Measurements from ENCODE around the gene IFNK.

IFNK gene

DNA sequence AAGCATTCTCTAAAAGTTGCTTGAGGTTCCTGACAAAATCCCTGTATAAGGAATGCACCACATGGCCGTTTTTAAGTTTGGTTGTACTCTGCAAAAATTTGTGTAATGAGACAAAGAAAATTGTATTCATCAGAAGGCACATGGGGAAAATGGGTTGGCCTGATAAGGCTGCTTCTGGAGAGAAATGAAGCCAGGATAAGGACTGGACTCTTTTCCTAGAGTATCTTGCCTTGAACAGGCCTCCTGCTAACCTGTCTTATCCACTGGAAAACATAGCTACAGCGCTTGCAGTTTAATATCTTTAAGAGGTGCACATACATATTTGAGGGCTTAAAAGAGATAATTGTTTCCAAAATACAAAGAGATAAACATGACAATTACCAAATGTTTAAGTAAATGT, 41.4 kb upstream of the IFNK start:
- Histone ChIP-seq H3K27me3 (no peaks in the 10 kb centered on the region), H3K9me3 (no peaks in the 10 kb centered on the region), H3K27ac (no peak overlapping the region), H3K4me1 (ENCODE audit: control insufficient read depth in 1 of 2, insufficient read depth in 1 of 2, low read depth in 1 of 2, low read length in 1 of 2) (no peaks in the 10 kb centered on the region), H3K4me3 (ENCODE audit: low read depth in 1 of 2, low read length in 1 of 2) (no peak overlapping the region), H3K36me3 (no peaks in the 10 kb centered on the region)
- TF ChIP-seq, protein P1, sequence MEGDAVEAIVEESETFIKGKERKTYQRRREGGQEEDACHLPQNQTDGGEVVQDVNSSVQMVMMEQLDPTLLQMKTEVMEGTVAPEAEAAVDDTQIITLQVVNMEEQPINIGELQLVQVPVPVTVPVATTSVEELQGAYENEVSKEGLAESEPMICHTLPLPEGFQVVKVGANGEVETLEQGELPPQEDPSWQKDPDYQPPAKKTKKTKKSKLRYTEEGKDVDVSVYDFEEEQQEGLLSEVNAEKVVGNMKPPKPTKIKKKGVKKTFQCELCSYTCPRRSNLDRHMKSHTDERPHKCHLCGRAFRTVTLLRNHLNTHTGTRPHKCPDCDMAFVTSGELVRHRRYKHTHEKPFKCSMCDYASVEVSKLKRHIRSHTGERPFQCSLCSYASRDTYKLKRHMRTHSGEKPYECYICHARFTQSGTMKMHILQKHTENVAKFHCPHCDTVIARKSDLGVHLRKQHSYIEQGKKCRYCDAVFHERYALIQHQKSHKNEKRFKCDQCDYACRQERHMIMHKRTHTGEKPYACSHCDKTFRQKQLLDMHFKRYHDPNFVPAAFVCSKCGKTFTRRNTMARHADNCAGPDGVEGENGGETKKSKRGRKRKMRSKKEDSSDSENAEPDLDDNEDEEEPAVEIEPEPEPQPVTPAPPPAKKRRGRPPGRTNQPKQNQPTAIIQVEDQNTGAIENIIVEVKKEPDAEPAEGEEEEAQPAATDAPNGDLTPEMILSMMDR (IDR thresholded peaks at IDR 0.05) = no peak

DNA sequence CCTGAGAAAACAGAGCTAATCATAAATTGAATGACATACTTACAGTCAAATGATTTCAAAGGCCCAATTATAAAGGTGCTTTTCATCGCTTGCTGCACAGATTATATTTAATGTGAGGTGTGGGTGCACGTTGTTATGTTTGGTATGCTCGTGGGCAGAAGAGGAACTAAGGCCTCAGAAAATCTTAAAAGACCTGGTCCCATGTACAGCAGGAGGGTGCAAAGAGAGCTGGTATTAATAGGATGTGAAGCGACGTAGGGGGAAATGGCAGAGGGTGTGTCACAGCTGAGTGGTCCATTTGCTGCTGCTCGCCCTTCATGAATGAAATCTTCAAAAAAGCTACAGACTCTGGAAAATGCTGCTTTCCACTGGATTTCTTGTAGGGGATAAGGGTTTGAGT, 40.5 kb upstream of the IFNK start:
- H3K27ac ChIP-seq = no peak overlapping the region
- no peaks in the 10 kb centered on the region for H3K9me3 ChIP-seq
- TF ChIP-seq, protein P1 (IDR thresholded peaks at IDR 0.05) = no peak
- H3K4me1 ChIP-seq (ENCODE audit: control insufficient read depth in 1 of 2, insufficient read depth in 1 of 2, low read depth in 1 of 2, low read length in 1 of 2) = no peaks in the 10 kb centered on the region
- no peaks in the 10 kb centered on the region for H3K36me3 ChIP-seq
- no peaks in the 10 kb centered on the region for H3K27me3 ChIP-seq
- no peak overlapping the region for H3K4me3 ChIP-seq (ENCODE audit: low read depth in 1 of 2, low read length in 1 of 2)

DNA sequence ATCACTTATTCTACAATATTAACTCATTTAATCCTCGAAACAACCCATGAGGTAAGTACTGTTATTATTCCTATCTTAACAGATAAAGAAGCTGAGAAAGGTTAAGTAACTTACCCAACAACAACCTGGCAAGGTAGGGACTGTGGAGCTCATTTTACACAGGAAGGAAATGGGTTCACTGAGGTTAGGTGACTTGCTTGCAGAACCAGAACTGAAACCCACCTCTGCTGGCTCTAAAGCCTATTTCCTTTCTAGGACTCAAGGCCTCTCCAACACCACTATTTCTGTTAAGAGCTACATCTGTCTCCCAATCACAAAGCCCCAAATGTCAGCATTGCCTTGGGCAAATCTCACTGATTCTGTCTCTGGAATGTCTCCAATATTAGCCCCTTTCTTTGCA, 38.9 kb upstream of the IFNK start:
- Histone ChIP-seq H3K4me3 (ENCODE audit: low read depth in 1 of 2, low read length in 1 of 2) (no peak overlapping the region), H3K27me3 (no peaks in the 10 kb centered on the region), H3K9me3 (no peaks in the 10 kb centered on the region), H3K4me1 (ENCODE audit: control insufficient read depth in 1 of 2, insufficient read depth in 1 of 2, low read depth in 1 of 2, low read length in 1 of 2) (no peaks in the 10 kb centered on the region), H3K36me3 (no peaks in the 10 kb centered on the region), H3K27ac (no peak overlapping the region)
- TF ChIP-seq, protein P1 (IDR thresholded peaks at IDR 0.05) = no peak

DNA sequence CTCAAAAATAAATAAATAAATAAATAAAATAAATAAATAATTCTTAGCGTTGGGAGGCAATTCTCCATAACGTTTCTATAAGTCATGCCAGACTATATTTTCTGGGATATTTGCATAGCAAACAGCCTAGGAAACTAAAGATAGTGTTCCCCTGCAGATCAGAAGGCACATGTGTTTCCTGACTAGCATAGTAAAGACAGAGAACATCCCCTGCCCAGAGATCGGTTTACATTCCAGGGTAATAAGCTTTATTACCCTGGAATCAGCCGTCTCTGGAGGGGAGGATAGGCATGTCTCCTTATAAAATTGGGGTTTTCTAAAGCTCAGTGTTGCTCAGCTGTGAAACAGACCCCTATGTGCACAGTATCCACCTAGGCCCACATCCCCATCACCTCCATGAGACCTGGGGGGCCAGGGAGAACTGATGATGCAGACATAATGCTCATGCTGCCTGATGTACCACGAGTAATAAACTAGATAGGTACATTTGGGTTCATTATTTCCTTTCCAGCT, 36.9 kb upstream of the IFNK start:
- no peak overlapping the region for H3K27ac ChIP-seq
- no peaks in the 10 kb centered on the region for H3K9me3 ChIP-seq
- H3K36me3 ChIP-seq = no peaks in the 10 kb centered on the region
- no peak overlapping the region for H3K4me3 ChIP-seq (ENCODE audit: low read depth in 1 of 2, low read length in 1 of 2)
- H3K4me1 ChIP-seq (ENCODE audit: control insufficient read depth in 1 of 2, insufficient read depth in 1 of 2, low read depth in 1 of 2, low read length in 1 of 2) = no peaks in the 10 kb centered on the region
- TF ChIP-seq, protein P1 (IDR thresholded peaks at IDR 0.05) = no peak
- H3K27me3 ChIP-seq = no peaks in the 10 kb centered on the region

DNA sequence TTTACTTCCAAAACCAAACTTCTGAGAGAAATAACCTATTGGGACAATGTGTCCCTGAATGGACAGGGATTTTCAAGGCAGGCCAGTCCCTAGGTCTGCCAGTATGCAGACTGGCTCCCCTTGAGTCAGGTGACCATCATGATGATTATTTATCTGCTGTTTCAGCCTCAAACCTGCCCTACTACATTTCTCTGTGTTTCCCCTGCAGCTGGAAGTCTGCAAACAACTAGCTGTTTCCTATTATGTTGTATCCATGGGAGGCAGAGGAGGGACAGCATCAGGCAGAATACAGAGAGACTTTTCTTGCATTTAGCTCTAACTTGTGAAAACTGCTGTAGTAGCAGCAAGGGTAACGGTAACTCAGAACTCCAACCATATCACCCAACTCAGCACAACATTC, 36.2 kb upstream of the IFNK start:
- no peak overlapping the region for H3K27ac ChIP-seq
- no peaks in the 10 kb centered on the region for H3K27me3 ChIP-seq
- H3K9me3 ChIP-seq = no peaks in the 10 kb centered on the region
- H3K4me3 ChIP-seq (ENCODE audit: low read depth in 1 of 2, low read length in 1 of 2) = no peak overlapping the region
- H3K4me1 ChIP-seq (ENCODE audit: control insufficient read depth in 1 of 2, insufficient read depth in 1 of 2, low read depth in 1 of 2, low read length in 1 of 2) = no peaks in the 10 kb centered on the region
- TF ChIP-seq, protein P1 (IDR thresholded peaks at IDR 0.05) = no peak
- no peaks in the 10 kb centered on the region for H3K36me3 ChIP-seq
